ENCODE results near the gene CNKSR3.

- TF ChIP-seq CTCF (conservative IDR thresholded peaks at IDR 0.05) (no peak), ZFX (IDR thresholded peaks at IDR 0.05) (no peak)
Measured at GRCh38 chr6:154501578-154501868, 9.0 kb downstream of the CNKSR3 start.

All from C4-2B (cell line).